Activated effector memory CD4-positive, alpha-beta T cell treated with Interleukin-2 at 50 U/mL for 16 hours (primary cell): ENCODE results near the gene COL11A2.

ENCODE experiments used
- DNase-seq: peaks from one replicate; pipeline ENCODE4 v3.0.0-alpha.2; 2020

The COL11A2 gene

GRCh38 chr6:33191383-33192104, 723 bp downstream of the COL11A2 start:
- DNase-seq: no peak

- no peak for DNase-seq
Measured at GRCh38 chr6:33190504-33191107, 1.7 kb downstream of the COL11A2 start.

- DNase-seq: no peak
Measured at GRCh38 chr6:33189625-33190448, 2.4 kb downstream of the COL11A2 start.

GRCh38 chr6:33189164-33189563, 3.1 kb downstream of the COL11A2 start:
- no peak for DNase-seq

- no peak for DNase-seq
Measured at GRCh38 chr6:33187809-33188208, 4.5 kb downstream of the COL11A2 start.

GRCh38 chr6:33185654-33186187, 6.5 kb downstream of the COL11A2 start:
- no peak for DNase-seq

GRCh38 chr6:33185190-33185589, 7.1 kb downstream of the COL11A2 start:
- no peak for DNase-seq

GRCh38 chr6:33183071-33183683, 9.1 kb downstream of the COL11A2 start:
- no peak for DNase-seq

- DNase-seq: no peak
Measured at GRCh38 chr6:33181141-33181540, 11.1 kb downstream of the COL11A2 start.

- DNase-seq: no peak
Measured at GRCh38 chr6:33178755-33179475, 13.4 kb downstream of the COL11A2 start.

- no peak for DNase-seq
Measured at GRCh38 chr6:33177552-33178446, 14.5 kb downstream of the COL11A2 start.

GRCh38 chr6:33176906-33177305, 15.4 kb downstream of the COL11A2 start:
- no peak for DNase-seq

GRCh38 chr6:33175436-33176069, 16.7 kb downstream of the COL11A2 start:
- DNase-seq: no peak

GRCh38 chr6:33174784-33175183, 17.5 kb downstream of the COL11A2 start:
- no peak for DNase-seq

- DNase-seq: no peak
Measured at GRCh38 chr6:33173535-33174180, 18.6 kb downstream of the COL11A2 start.

GRCh38 chr6:33172688-33173534, 19.4 kb downstream of the COL11A2 start:
- DNase-seq: no peak

GRCh38 chr6:33171880-33172687, 20.2 kb downstream of the COL11A2 start:
- DNase-seq: no peak
